ENCODE results near the gene LMBR1.

Gene LMBR1

GRCh38 chr7:156802214-156802613 lies 90.8 kb downstream of the LMBR1 start:
- no peak for DNase-seq (ENCODE audit: low read depth in 1 of 2, low spot score in 1 of 2)

DNA sequence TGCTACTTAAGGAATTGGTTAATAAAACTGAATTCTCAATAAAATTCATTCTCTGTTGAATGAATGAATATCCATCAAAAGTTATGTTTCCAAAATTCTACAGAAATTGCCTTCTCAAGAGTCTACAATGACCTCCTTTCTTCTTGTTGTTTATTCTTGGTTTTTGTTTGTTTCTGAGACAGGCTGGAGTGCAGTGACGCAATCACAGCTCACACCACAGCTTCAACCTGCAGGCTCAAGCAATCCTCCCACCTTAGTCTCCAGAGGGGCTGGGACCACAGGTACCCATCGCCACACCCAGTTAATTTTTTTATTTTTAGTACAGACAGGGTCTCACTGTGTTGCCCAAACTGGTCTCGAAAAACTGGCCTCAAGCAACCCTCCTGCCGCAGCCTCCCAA lies 97.6 kb downstream of the LMBR1 start:
- DNase-seq (ENCODE audit: low read depth in 1 of 2, low spot score in 1 of 2) = no peak

- no peak for DNase-seq (ENCODE audit: low read depth in 1 of 2, low spot score in 1 of 2)
Observed at GRCh38 chr7:156793334-156793733, 99.6 kb downstream of the LMBR1 start.

DNA sequence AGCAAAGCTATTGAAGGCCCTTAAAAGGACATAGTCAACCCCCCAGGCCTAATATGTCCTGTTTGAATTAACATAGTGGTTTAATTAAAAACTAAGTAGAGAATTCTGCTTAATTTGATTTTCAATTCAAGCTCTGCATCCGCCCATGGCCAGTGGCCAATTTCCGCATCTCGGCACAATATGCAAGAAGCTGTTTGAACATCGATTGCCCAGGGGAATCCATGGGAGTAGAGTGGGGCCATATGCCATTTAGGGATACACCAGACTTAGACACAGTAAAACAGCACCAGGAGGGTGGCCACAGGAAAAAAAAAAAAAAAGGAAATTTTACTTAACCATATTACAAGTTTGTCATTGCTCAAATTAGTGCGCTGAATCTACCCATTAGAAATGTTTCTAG lies 100.4 kb downstream of the LMBR1 start:
- no peak for DNase-seq (ENCODE audit: low read depth in 1 of 2, low spot score in 1 of 2)

DNA sequence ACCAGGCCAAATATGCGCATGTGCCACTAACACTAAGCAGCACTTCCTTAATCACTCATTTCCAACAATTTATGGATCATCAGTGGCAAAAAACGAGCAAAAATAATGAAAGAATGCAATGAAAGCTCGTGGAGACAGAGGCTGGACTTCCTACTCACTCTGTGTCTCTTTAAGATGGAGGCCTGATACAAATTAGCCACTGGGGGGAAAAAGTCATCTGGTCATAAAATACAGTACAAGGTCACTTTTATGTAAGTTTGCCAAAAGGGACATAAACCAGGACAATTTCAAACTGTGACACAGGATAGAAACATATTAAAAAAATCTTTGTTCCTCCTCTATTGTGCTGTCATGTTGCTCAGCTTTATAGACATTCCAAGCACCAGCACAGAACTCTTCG lies 101.7 kb downstream of the LMBR1 start:
- no peak for DNase-seq (ENCODE audit: low read depth in 1 of 2, low spot score in 1 of 2)

GRCh38 chr7:156790264-156790663 lies 102.7 kb downstream of the LMBR1 start:
- no peak for DNase-seq (ENCODE audit: low read depth in 1 of 2, low spot score in 1 of 2)

DNA sequence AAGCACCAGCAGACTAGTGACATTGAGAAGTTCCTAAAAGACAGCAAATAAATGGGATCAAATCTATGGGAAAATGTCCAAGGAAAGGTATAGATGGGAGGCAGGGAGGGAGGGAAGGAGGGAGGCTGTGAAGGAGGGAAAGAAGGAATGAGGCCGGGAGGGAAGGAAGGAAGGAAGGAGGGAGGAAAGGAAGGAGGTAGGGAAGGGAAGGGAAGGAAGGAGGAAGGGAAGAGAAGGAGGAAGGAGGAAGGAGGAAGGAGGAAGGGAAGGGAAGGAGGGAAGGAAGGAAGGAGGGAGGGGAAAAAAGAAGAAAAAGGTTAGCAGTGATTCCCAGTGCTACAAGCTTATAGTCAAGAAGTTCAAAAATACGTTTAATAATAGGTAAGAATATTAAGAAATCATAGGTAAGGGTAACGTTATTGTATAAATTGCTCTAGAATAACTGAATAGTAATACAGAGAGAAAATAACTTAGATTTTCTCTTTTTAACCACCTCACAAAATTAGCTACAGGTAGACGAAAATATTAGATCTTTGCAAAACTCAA lies 106.9 kb downstream of the LMBR1 start:
- no peak for DNase-seq (ENCODE audit: low read depth in 1 of 2, low spot score in 1 of 2)

DNA sequence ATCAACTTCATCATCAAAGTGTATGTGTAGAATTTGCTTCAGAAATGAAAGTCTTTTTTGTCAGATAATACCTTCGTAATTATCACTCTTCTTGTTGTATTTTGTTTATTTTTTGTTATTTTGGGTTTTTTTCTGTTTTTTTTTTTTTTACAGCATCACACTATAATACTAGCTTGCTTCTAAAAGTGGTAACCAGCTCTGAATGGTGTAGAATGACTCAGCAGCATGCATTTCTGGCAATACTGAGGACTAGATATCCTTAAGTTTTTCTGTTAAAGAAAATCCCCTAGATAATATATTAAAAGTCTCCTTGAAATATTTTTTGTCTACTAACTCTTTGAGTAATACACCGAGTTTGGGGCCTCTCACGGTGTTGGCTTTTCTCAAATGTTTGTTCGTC lies 109.1 kb downstream of the LMBR1 start:
- no peak for DNase-seq (ENCODE audit: low read depth in 1 of 2, low spot score in 1 of 2)

DNA sequence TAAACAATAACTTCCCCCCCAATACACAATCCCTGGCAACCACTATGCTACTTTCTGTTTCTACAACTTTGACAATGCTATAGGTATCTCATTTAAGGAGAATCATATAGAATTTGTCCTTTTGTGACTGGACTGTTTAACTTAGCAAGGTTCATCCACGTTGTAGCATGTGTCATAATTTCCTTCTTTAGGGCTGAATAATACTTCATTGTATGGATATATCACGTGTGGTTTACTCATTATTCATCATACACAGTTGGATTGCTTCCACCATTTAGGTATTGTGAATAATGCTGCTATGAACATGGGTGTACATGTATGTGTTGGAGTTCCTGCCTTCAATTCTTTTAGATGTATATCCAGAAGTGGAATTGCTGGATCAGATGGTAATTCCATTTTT lies 111.0 kb downstream of the LMBR1 start:
- DNase-seq (ENCODE audit: low read depth in 1 of 2, low spot score in 1 of 2) = no peak

- no peak for DNase-seq (ENCODE audit: low read depth in 1 of 2, low spot score in 1 of 2)
Observed at GRCh38 chr7:156780724-156781455, 112.1 kb downstream of the LMBR1 start.

DNA sequence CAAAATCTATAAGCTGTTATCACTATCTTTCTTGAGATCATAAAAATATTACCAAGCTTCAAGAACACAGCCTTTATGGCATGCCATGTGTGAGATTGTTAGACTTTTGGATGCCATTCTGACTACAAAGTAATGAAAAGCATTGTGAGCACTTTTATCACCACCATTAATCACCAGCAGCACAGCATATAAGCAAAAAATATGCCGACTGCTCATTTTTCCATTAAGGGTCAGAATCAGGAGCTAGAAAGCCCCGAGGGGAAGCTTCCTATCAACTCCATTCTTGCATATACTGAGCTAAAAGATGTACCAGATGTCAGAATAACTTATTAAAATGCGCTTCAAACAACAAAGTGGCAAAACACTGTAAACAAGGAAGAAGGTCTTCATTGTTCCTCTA lies 114.3 kb downstream of the LMBR1 start:
- no peak for DNase-seq (ENCODE audit: low read depth in 1 of 2, low spot score in 1 of 2)

DNA sequence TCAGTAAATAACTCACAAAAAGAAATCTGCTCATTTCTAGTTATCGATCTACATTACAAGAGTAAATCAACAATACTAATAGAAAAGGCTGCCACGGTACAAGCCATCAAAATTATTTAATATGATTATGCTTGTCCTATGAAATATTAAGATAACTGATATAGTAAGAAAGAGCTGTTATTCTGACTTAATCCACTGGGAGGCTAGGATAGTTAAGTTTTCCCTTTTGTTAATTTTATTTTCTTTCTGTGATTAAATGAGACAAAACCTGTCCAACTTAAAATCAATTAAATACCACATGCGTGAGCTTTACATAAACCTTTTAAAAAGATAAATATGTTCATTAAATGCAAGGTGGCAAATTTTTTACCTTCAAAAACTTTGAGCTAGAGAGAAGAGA lies 114.8 kb downstream of the LMBR1 start:
- no peak for DNase-seq (ENCODE audit: low read depth in 1 of 2, low spot score in 1 of 2)

DNA sequence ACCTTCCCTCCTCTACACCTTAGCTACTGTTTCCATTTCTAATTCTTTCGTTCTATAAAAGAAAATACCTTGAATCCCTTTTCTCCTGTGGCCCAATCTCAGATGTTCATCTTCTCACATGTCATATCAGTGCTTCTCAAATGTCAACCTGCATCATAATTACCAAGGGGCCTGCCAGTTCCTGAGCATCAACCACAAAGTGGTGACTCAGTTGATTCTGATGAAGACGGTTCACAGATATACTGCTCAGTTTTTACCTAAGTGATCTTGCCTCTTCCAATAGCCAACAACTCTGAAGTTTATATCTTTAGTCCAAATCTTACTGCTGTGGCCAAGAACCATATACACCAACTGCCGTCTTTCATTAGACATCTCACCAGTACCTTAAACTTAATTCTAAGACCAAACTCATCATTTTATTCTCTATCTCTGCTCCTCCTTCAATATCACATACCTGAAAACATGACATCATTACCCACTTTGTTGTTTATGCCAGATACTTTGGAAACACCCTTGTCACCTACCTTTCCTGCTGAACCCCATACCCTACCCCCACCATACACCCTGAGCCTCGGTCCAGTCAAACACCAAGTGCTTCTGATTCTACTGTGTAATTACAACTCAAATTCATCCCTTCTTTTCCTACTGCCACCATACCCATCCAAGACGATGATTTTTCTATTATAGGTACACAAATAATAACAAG lies 115.5 kb downstream of the LMBR1 start:
- no peak for DNase-seq (ENCODE audit: low read depth in 1 of 2, low spot score in 1 of 2)

DNA sequence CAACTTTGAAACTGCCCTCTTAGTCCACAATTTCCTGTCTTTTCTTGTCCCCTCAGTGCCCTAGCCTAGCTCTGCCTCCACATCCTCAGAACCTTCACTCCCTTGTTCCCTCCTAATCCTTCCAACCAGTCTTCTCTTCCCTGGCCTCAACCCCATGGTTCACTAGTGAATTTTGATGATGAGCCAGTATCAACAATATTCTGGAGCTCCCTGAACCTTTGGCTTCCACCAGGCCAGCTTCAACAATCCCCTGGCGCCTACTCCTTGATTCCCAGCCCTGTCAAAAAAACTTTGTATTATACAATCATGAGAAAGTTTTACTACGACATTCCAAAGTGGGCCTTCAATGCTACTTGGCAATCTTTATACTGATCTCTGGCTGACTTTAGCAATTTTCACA lies 116.5 kb downstream of the LMBR1 start:
- no peak for DNase-seq (ENCODE audit: low read depth in 1 of 2, low spot score in 1 of 2)

GRCh38 chr7:156773966-156774365 lies 119.0 kb downstream of the LMBR1 start:
- no peak for DNase-seq (ENCODE audit: low read depth in 1 of 2, low spot score in 1 of 2)

- no peak for DNase-seq (ENCODE audit: low read depth in 1 of 2, low spot score in 1 of 2)
Observed at GRCh38 chr7:156772725-156773124, 120.3 kb downstream of the LMBR1 start.

- DNase-seq (ENCODE audit: low read depth in 1 of 2, low spot score in 1 of 2) = no peak
Observed at GRCh38 chr7:156768698-156769472, 124.1 kb downstream of the LMBR1 start.

GRCh38 chr7:156766666-156767065 lies 126.3 kb downstream of the LMBR1 start:
- no peak for DNase-seq (ENCODE audit: low read depth in 1 of 2, low spot score in 1 of 2)

DNA sequence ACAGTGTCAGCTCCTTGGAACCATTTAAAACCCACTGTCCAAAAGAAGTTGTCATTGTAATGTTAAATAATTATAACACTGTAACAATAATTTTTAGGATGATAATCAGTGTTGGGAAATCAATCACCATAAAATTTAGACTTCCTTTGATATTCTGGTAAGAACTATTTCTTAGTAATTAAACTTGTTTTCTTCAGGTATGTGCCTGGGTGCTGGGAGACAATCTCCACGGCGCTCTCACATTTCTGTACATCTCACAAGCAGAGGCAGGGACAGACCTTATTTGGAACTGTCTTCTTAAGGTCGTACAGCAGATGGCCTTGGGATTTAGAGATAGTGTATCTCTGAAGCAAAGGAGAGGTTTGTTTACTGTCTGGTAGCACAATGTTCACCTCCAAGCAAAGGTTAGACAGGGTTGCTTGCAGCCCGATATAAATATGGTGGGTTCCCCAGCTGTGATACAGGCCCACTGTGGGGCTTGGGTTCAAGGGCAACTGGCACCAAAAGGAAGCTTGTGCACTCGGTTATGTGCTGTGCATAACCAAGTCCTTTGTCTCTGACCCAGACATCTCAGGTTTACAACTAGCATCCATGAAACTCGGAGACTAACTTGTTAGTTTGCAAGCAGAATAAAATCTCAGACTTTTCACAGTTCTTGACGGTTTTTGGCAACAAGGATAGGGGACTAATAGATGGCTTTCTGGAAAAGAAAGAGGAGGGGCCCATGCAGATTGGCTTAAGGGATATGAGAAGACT lies 126.9 kb downstream of the LMBR1 start:
- no peak for DNase-seq (ENCODE audit: low read depth in 1 of 2, low spot score in 1 of 2)

GRCh38 chr7:156764766-156765165 lies 128.2 kb downstream of the LMBR1 start:
- no peak for DNase-seq (ENCODE audit: low read depth in 1 of 2, low spot score in 1 of 2)

DNA sequence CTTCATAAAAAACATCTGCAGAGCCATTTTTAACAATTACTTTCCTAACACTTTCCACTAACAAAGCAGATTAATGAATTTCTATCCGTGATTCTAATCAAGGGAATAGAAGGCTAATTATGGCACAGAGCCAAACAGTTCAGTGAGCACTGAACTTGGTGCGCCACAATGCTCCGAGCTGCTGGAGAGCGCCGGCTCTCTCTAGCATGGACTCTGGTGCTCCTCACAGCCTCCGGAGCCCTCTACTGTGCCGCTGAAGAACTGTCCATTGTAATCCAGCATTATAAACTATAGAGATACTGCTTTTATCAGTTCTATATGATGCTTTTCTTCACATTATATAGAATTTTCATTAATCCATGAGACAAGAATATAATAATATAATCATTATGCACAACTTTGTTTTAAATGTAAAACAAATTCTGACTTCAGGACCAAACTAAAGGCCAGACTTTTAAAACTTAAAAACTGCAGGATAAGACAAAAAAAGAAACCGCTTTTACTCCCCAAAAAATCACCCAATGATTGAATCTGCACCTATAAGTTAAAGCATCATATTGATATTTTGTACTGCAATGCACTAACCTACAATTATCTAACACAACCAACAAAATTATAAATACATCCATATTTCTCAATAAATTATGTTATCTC lies 128.8 kb downstream of the LMBR1 start:
- no peak for DNase-seq (ENCODE audit: low read depth in 1 of 2, low spot score in 1 of 2)
